Posterior vena cava (tissue), 2 donors: ENCODE results near the gene ZER1. TPM values are rescaled to one million over a fixed set of nuclear protein-coding genes. Genes with fewer than 3 reads are reported as not detected.
"Not testable (repeated sequence)": the region's sequence is repeated elsewhere in the genome, so short reads cannot be mapped to it uniquely, and the experiment has no call there.

ENCODE experiments used
- DNase-seq: peaks from one replicate; pipeline ENCODE4 v3.0.0-alpha.2; 2020; ENCODE audit warnings: low spot score
- intact Hi-C, 2 donors: fragments of 100-400 bp; cut with DNase I; formaldehyde crosslinking; loops; one replicate each; pipeline versions ENCODE4 v1.14.1 to v1.14.2; 2022 to 2023
- total RNA-seq, 2 donors: library from RNA; stranded (reverse); fragmentation: NEBNext Ultra II Directional; extraction: Animal tissue kit (Norgen Biotek cat#: 25700); gene quantifications; one replicate each; pipeline ENCODE4 v1.2.1, GENCODE V29; 2021
- donor health status: DM: yes; HTN: yes; CAD: no.
- donor health status: DM: yes; HTN: yes; CAD: no.

Gene ZER1
- total RNA-seq, 2 donors from 2014 or later, result 28.1 to 28.9 TPM

GRCh38 chr9:128703616-128704355 is 67.9 kb downstream of the ZER1 start:
- intact Hi-C loops, result loop anchor here in 1 of 2 donors (10.0 kb wide), 1 partner anchor 49 kb away; the partner anchor contains the start of gene DYNC2I2
- DNase-seq, result peak; percentile 86

GRCh38 chr9:128702949-128703615 is 68.6 kb downstream of the ZER1 start:
- peak; percentile 84 for DNase-seq
- intact Hi-C loops, result loop anchor here in 1 of 2 donors (10.0 kb wide), 1 partner anchor 48 kb away; the partner anchor contains the start of gene DYNC2I2

GRCh38 chr9:128702445-128702948 is 69.2 kb downstream of the ZER1 start, which contains the start of gene PKN3:
PKN3 (plus strand) TSS chr9:128702503; CDS start chr9:128702916, 413 bp downstream.
- intact Hi-C loops, result loop anchor here in 1 of 2 donors (10.0 kb wide), 1 partner anchor 48 kb away; the partner anchor contains the start of gene DYNC2I2
- peak; percentile 95 for DNase-seq

GRCh38 chr9:128701227-128701854 is 70.4 kb downstream of the ZER1 start:
- intact Hi-C loops, result loop anchor here in 1 of 2 donors (10.0 kb wide), 1 partner anchor 47 kb away; the partner anchor contains the start of gene DYNC2I2
- DNase-seq, result peak; percentile 55

GRCh38 chr9:128699096-128699795 is 72.5 kb downstream of the ZER1 start:
- DNase-seq, result peak; percentile 11
- intact Hi-C loops, result not testable (repeated sequence)

GRCh38 chr9:128696923-128697707 is 74.6 kb downstream of the ZER1 start:
- intact Hi-C loops, result no loop called here
- DNase-seq, result peak; percentile 5

- no peak for DNase-seq
- intact Hi-C loops, result no loop called here
These were observed 77.4 kb downstream of the ZER1 start for GRCh38 chr9:128694344-128694743.

- DNase-seq, intact Hi-C loops: not testable (repeated sequence)
These were observed 78.0 kb downstream of the ZER1 start for GRCh38 chr9:128693738-128694137.

- intact Hi-C loops, result no loop called here
- DNase-seq, result no peak
These were observed 81.1 kb downstream of the ZER1 start for GRCh38 chr9:128690684-128691034.

- DNase-seq, result peak; percentile 79
- intact Hi-C loops, result no loop called here
These were observed 81.7 kb downstream of the ZER1 start for GRCh38 chr9:128689820-128690683.

- intact Hi-C loops, result no loop called here
- no peak for DNase-seq
These were observed 82.4 kb downstream of the ZER1 start for GRCh38 chr9:128689293-128689774.

GRCh38 chr9:128688501-128689292 is 83.0 kb downstream of the ZER1 start, which contains the start of gene SET:
SET (plus strand) TSS chr9:128689222; CDS start chr9:128689583, 361 bp downstream.
- DNase-seq, result peak; percentile 97
- intact Hi-C loops, result no loop called here

GRCh38 chr9:128687453-128687852 is 84.3 kb downstream of the ZER1 start:
- no peak for DNase-seq
- intact Hi-C loops, result no loop called here

- DNase-seq, result peak; percentile 50
- intact Hi-C loops, result no loop called here
These were observed 85.9 kb downstream of the ZER1 start for GRCh38 chr9:128685636-128686489.
